ENCODE measurements around the gene PRELP.

- TF ChIP-seq CTCF (IDR thresholded peaks at IDR 0.05) (no peak), SIN3A (IDR thresholded peaks at IDR 0.05; ENCODE audit: borderline replicate concordance, insufficient read depth, low read depth, low read length) (no peak), REST (IDR thresholded peaks at IDR 0.05; ENCODE audit: insufficient read depth in 1 of 2, low read depth in 2 of 2, low read length in 1 of 2) (no peak)
These were observed 4.0 kb downstream of the PRELP start for GRCh38 chr1:203479646-203480045.
